ENCODE results near the gene FAM13A. TPM values are rescaled to one million over a fixed set of nuclear protein-coding genes. Genes with fewer than 3 reads are reported as not detected.

Gene FAM13A
- total and polyA plus RNA-seq, 2 of the 8 experiments (the other 6 are each of a cell fraction or from before 2014, with no cell fraction given): 7.1 to 16.5 TPM

DNA sequence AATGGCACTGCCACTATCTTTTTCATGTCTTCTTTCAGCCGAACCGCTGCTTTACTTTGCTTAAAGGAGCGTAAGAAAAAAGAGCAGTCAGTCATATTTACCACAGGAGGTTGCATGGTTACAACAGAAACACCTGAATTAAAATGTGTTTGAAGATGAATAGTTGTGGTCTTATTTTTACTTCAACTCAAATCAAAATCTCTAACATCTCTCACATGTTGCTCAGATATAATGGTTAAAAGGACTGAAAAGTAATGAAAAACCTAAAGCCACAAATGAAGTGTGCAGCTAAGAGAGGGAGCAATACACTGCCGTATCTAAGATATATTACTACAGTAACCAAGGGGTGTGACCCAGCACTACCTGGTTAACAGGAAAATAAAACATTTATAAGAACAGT, 27.4 kb downstream of the FAM13A start:
- Histone ChIP-seq H3K18ac (ENCODE audit: extremely low read depth, low read length) (no peak overlapping the region), H3K14ac (ENCODE audit: insufficient read length) (no peak overlapping the region), H2AK5ac (ENCODE audit: low read depth, low read length) (no peak overlapping the region), H4K91ac (replicated peaks; ENCODE audit: insufficient read length, low read length) (no peak overlapping the region), H2BK12ac (ENCODE audit: low read depth, low read length) (no peak overlapping the region), H3K36me3 (ENCODE audit: control insufficient read depth in 2 of 4, insufficient read depth in 4 of 4, low read length in 3 of 4) (0 out of 8 replicates have a peak, but pooled peaks cover 0 to 2% (median 0%) of the 10 kb centered on the region in 4 experiments), H3K9ac (replicated peaks in 1 of 4; ENCODE audit: extremely low read depth in 1 of 4, low read depth in 3 of 4, low read length in 3 of 4) (no peak overlapping the region), H4K8ac (ENCODE audit: extremely low read depth, insufficient read depth, low read length) (no peak overlapping the region), H3K4me1 (replicated peaks in 1 of 4; ENCODE audit: control insufficient read depth in 3 of 4, insufficient read depth in 4 of 4, low read length in 3 of 4) (no peaks in the 10 kb centered on the region), H3K27me3 (replicated peaks in 1 of 4; ENCODE audit: control insufficient read depth in 3 of 4, extremely low read depth in 1 of 4, insufficient read depth in 3 of 4, low read length in 3 of 4) (no peaks in the 10 kb centered on the region), H2BK15ac (ENCODE audit: low read length) (no peak overlapping the region), H3K27ac (ENCODE audit: low read depth, low read length) (no peak overlapping the region), H3K4me2 (ENCODE audit: insufficient read depth in 1 of 2, low read depth in 2 of 2, low read length in 2 of 2) (no peak overlapping the region), H2AFZ (ENCODE audit: low read length) (no peak overlapping the region), H3K79me2 (ENCODE audit: control insufficient read depth in 1 of 2, insufficient read depth in 2 of 2, low read length in 2 of 2) (peaks cover 0 to 28% of the 10 kb centered on the region in 2 experiments; a peak in 2 of 4 replicates), H2BK5ac (ENCODE audit: low read depth, low read length) (no peak overlapping the region), H3K4ac (replicated peaks; ENCODE audit: insufficient read length, low read depth, low read length) (no peak overlapping the region), H3K23ac (ENCODE audit: insufficient read length) (no peak overlapping the region), H4K20me1 (replicated peaks in 1 of 2; ENCODE audit: control insufficient read depth in 1 of 2, insufficient read depth in 2 of 2, low read length in 2 of 2) (no peaks in the 10 kb centered on the region), H2BK120ac (replicated peaks; ENCODE audit: low read depth, low read length) (no peak overlapping the region), H3K4me3 (ENCODE audit: extremely low read depth in 1 of 4, insufficient read depth in 2 of 4, low read depth in 3 of 4, low read length in 4 of 4) (no peak overlapping the region), H2BK20ac (ENCODE audit: low read length) (no peak overlapping the region), H3K9me3 (ENCODE audit: insufficient read depth in 2 of 2, low read depth in 1 of 2, low read length in 1 of 2) (no peaks in the 10 kb centered on the region), H3K79me1 (ENCODE audit: low read depth, low read length) (no peaks in the 10 kb centered on the region), H4K5ac (ENCODE audit: insufficient read length, low read depth, low read length) (no peak overlapping the region), H3K23me2 (ENCODE audit: low read depth, low read length) (no peaks in the 10 kb centered on the region), H3K56ac (replicated peaks; ENCODE audit: insufficient read length, low read depth, low read length) (no peak overlapping the region)
- no peak for FAIRE-seq
- WGBS, 2 experiments (ENCODE audit: extremely low coverage in 1 of 2, insufficient coverage in 1 of 2, insufficient read length in 1 of 2, insufficient replicate concordance in 2 of 2, low coverage in 1 of 2, low lambda C conversion rate in 2 of 2, missing lambda C conversion rate in 1 of 2): 95% methylated on average over 4 of the region's 4 CpGs; no CpG with 5 or more reads in 1 of the 2 experiments
- no peak for DNase-seq (ENCODE audit: low read depth in 1 of 2, low spot score in 2 of 2)
- POLR2A ChIA-PET (ENCODE audit: partially characterized antibody): no interaction called here
- CTCF ChIA-PET (ENCODE audit: partially characterized antibody): interaction anchor here (0.6 kb wide), 1 partner anchor 212 kb away, joined by 3 read pairs; no protein-coding TSS in a partner anchor
- TF ChIP-seq GABPA (IDR thresholded peaks at IDR 0.05; ENCODE audit: borderline replicate concordance, insufficient read depth, low read length) (no peak), ATF3 (IDR thresholded peaks at IDR 0.05; ENCODE audit: insufficient read depth, low read depth, low read length) (no peak), NANOG (IDR thresholded peaks at IDR 0.05; ENCODE audit: insufficient read depth, low read depth, low read length, poor library complexity, severe bottlenecking) (no peak), EP300 (IDR thresholded peaks at IDR 0.05; ENCODE audit: borderline replicate concordance in 1 of 2, low read depth in 2 of 2, low read length in 2 of 2) (no peak), SP2 (IDR thresholded peaks at IDR 0.05; ENCODE audit: low read length) (no peak), POU5F1 (IDR thresholded peaks at IDR 0.05; ENCODE audit: low read depth, low read length) (no peak), FOSL1 (IDR thresholded peaks at IDR 0.05; ENCODE audit: insufficient read depth, low read depth, low read length) (no peak), TAF1 (IDR thresholded peaks at IDR 0.05; ENCODE audit: low read depth, low read length) (no peak), CHD1 (IDR thresholded peaks at IDR 0.05; ENCODE audit: low read depth, low read length) (no peak), POLR2A (IDR thresholded peaks at IDR 0.05; ENCODE audit: control extremely low read depth in 1 of 2, low read depth in 2 of 2, low read length in 2 of 2) (no peak), KDM1A (IDR thresholded peaks at IDR 0.05; ENCODE audit: borderline replicate concordance, low read length) (no peak), JUND (IDR thresholded peaks at IDR 0.05; ENCODE audit: low read length) (no peak)
- TF ChIP-seq, protein P1, sequence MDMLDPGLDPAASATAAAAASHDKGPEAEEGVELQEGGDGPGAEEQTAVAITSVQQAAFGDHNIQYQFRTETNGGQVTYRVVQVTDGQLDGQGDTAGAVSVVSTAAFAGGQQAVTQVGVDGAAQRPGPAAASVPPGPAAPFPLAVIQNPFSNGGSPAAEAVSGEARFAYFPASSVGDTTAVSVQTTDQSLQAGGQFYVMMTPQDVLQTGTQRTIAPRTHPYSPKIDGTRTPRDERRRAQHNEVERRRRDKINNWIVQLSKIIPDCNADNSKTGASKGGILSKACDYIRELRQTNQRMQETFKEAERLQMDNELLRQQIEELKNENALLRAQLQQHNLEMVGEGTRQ (IDR thresholded peaks at IDR 0.05; ENCODE audit: low read length): no peak

All from H1 (cell line).